ENCODE measurements around the gene UGT1A4.
"Not testable (repeated sequence)": the region's sequence is repeated elsewhere in the genome, so short reads cannot be mapped to it uniquely, and the experiment has no call there.

Gene UGT1A4

GRCh38 chr2:233700028-233700635, 18.4 kb upstream of the UGT1A4 start:
- FAIRE-seq, result no peak

- FAIRE-seq, result not testable (repeated sequence)
Observed at GRCh38 chr2:233700842-233701241, 17.7 kb upstream of the UGT1A4 start.

GRCh38 chr2:233702238-233702637, 16.3 kb upstream of the UGT1A4 start:
- no peak for FAIRE-seq

GRCh38 chr2:233705911-233706506, 12.5 kb upstream of the UGT1A4 start:
- FAIRE-seq, result no peak

GRCh38 chr2:233706720-233707119, 11.8 kb upstream of the UGT1A4 start:
- FAIRE-seq, result no peak

GRCh38 chr2:233707940-233708644, 10.4 kb upstream of the UGT1A4 start:
- FAIRE-seq, result no peak

GRCh38 chr2:233708942-233709341, 9.6 kb upstream of the UGT1A4 start:
- no peak for FAIRE-seq

GRCh38 chr2:233711312-233712008, 7.1 kb upstream of the UGT1A4 start:
- FAIRE-seq, result no peak

GRCh38 chr2:233712611-233713261, 5.8 kb upstream of the UGT1A4 start, which contains the start of gene UGT1A5:
UGT1A5 (plus strand) TSS chr2:233712907; CDS start chr2:233712992, 85 bp downstream.
- FAIRE-seq, result no peak

GRCh38 chr2:233713262-233713615, 5.3 kb upstream of the UGT1A4 start:
- FAIRE-seq, result no peak

- no peak for FAIRE-seq
Observed at GRCh38 chr2:233714121-233714520, 4.4 kb upstream of the UGT1A4 start.

- no peak for FAIRE-seq
Observed at GRCh38 chr2:233728723-233729301, 10.3 kb downstream of the UGT1A4 start, which contains the start of gene UGT1A3. UGT1A3 (plus strand) TSS chr2:233729042; CDS start chr2:233729127, 85 bp downstream.

- FAIRE-seq, result not testable (repeated sequence)
Observed at GRCh38 chr2:233736868-233737653, 18.5 kb downstream of the UGT1A4 start.

- FAIRE-seq, result no peak
Observed at GRCh38 chr2:233740870-233741269, 22.3 kb downstream of the UGT1A4 start.

GRCh38 chr2:233743464-233744259, 25.1 kb downstream of the UGT1A4 start:
- FAIRE-seq, result no peak

- FAIRE-seq, result no peak
Observed at GRCh38 chr2:233745073-233745755, 26.7 kb downstream of the UGT1A4 start.

GRCh38 chr2:233745838-233746237, 27.3 kb downstream of the UGT1A4 start:
- not testable (repeated sequence) for FAIRE-seq

- FAIRE-seq, result no peak
Observed at GRCh38 chr2:233746475-233747282, 28.1 kb downstream of the UGT1A4 start.

- FAIRE-seq, result no peak
Observed at GRCh38 chr2:233747283-233747544, 28.7 kb downstream of the UGT1A4 start.

- FAIRE-seq, result not testable (repeated sequence)
Observed at GRCh38 chr2:233750689-233751088, 32.2 kb downstream of the UGT1A4 start.

Measured in G401.6 (cell line).